ENCODE data around the gene SLC7A6.

DNA sequence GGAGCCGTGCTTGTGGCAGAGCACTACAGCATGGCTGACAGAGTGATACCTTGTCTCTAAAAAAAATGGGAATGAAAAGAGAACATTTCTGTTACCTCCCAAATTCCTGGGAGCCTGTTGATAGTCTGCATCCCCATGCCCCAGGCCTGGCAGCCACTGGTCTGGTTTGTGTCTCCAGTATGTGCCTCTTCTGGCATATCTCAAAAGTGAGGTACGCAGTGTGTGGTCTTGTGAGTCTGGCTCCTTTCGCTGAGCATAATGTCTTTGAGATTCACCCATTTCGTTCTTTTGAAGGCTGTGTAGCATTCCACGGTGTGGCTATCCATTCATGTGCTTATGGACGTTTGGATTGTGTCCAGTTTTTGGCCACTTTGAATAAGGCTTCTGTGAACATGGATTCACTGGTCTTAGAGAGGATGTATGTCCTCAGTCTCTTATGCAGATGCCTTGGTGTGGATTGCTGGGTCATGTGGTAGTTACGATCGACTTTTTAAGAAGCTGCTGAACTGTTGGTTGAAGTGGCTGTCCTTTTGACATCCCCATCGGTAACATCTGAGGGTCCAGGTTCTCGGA, 85.6 kb downstream of the SLC7A6 start:
- TF ChIP-seq, protein P1, sequence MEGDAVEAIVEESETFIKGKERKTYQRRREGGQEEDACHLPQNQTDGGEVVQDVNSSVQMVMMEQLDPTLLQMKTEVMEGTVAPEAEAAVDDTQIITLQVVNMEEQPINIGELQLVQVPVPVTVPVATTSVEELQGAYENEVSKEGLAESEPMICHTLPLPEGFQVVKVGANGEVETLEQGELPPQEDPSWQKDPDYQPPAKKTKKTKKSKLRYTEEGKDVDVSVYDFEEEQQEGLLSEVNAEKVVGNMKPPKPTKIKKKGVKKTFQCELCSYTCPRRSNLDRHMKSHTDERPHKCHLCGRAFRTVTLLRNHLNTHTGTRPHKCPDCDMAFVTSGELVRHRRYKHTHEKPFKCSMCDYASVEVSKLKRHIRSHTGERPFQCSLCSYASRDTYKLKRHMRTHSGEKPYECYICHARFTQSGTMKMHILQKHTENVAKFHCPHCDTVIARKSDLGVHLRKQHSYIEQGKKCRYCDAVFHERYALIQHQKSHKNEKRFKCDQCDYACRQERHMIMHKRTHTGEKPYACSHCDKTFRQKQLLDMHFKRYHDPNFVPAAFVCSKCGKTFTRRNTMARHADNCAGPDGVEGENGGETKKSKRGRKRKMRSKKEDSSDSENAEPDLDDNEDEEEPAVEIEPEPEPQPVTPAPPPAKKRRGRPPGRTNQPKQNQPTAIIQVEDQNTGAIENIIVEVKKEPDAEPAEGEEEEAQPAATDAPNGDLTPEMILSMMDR (IDR thresholded peaks at IDR 0.05), result no peak
- TF ChIP-seq POLR2A (IDR thresholded peaks at IDR 0.05) (no peak), POLR2AphosphoS5 (IDR thresholded peaks at IDR 0.05) (no peak)
